CD14-positive monocyte (primary cell): Measurements from ENCODE around the gene FGFRL1. TPM values are rescaled to one million over a fixed set of nuclear protein-coding genes. Genes with fewer than 3 reads are reported as not detected.

Source experiments
- DNase-seq, 3 donors: peaks; one replicate each; pipeline ENCODE4 v3.0.0-alpha.2; 2011 to 2022
- H2AFZ ChIP-seq: 2 replicates; pipeline ENCODE4 v1.6.0; 2012; ENCODE audit warnings: mild to moderate bottlenecking, low read depth, low read length, inconsistent platforms; ENCODE audit not compliant: insufficient read depth, poor library complexity, severe bottlenecking
- H3K27ac ChIP-seq, 2 donors: 1 replicate in 1 of 2; 2 replicates in 1 of 2; pipeline ENCODE4 v1.5.1; 2012 to 2013; ENCODE audit warnings: low read length in 2 of 2, control low read depth in 1 of 2, inconsistent platforms in 1 of 2, low read depth in 1 of 2, mild to moderate bottlenecking in 1 of 2
- H3K27me3 ChIP-seq, 2 donors: one replicate each; pipeline versions ENCODE4 v1.6.0 to v1.6.1; 2011 to 2013; ENCODE audit warnings: low read length in 2 of 2; ENCODE audit not compliant: control insufficient read depth in 2 of 2, insufficient read depth in 2 of 2
- H3K36me3 ChIP-seq, 2 donors: replicated peaks in 1 of 2; 1 replicate in 1 of 2; 2 replicates in 1 of 2; pipeline versions ENCODE4 v1.5.1 to v1.6.1; 2012 to 2013; ENCODE audit warnings: low read length in 2 of 2, control low read depth in 1 of 2, inconsistent platforms in 1 of 2, mild to moderate bottlenecking in 1 of 2; ENCODE audit not compliant: insufficient read depth in 2 of 2, control insufficient read depth in 1 of 2
- H3K4me1 ChIP-seq, 2 donors: 1 replicate in 1 of 2; 2 replicates in 1 of 2; pipeline versions ENCODE4 v1.5.1 to v1.6.1; 2012 to 2013; ENCODE audit warnings: low read length in 2 of 2, control low read depth in 1 of 2, inconsistent platforms in 1 of 2, mild to moderate bottlenecking in 1 of 2, moderate library complexity in 1 of 2; ENCODE audit not compliant: insufficient read depth in 2 of 2, control insufficient read depth in 1 of 2
- H3K4me2 ChIP-seq: replicated peaks from 2 replicates; pipeline ENCODE3; 2012; ENCODE audit warnings: low read length, moderate library complexity, mild to moderate bottlenecking; ENCODE audit not compliant: poor library complexity, severe bottlenecking; ENCODE audit errors: extremely low read depth
- H3K4me3 ChIP-seq, 3 experiments: fragments of 200-600 bp in 1 of 3; sonication (generic) in 1 of 3; replicated peaks in 1 of 3; 1 replicate in 2 of 3; 2 replicates in 1 of 3; pipeline ENCODE4 v1.5.1; 2011 to 2013; ENCODE audit warnings: low read length in 3 of 3, mild to moderate bottlenecking in 3 of 3, control low read depth in 2 of 3, low read depth in 2 of 3, inconsistent platforms in 1 of 3, moderate library complexity in 1 of 3
- H3K79me2 ChIP-seq: 2 replicates; pipeline ENCODE4 v1.6.0; 2012; ENCODE audit warnings: mild to moderate bottlenecking, control low read depth, inconsistent platforms, low read length, moderate library complexity; ENCODE audit not compliant: insufficient read depth
- H3K9ac ChIP-seq: 2 replicates; pipeline ENCODE4 v1.6.0; 2017; ENCODE audit warnings: low read length, mild to moderate bottlenecking; ENCODE audit not compliant: insufficient read depth, poor library complexity, severe bottlenecking
- H3K9me3 ChIP-seq, 2 donors: replicated peaks in 1 of 2; 1 replicate in 1 of 2; 2 replicates in 1 of 2; pipeline versions ENCODE4 v1.5.1 to v1.6.1; 2012 to 2013; ENCODE audit warnings: low read length in 2 of 2, control low read depth in 1 of 2; ENCODE audit not compliant: control insufficient read depth in 1 of 2, insufficient read depth in 1 of 2
- H4K20me1 ChIP-seq: 2 replicates; pipeline ENCODE4 v1.6.0; 2012; ENCODE audit warnings: mild to moderate bottlenecking, low read length, control low read depth, moderate library complexity; ENCODE audit not compliant: insufficient read depth
- H3K27ac Mint-ChIP-seq, 7 donors: one replicate each; pipeline ENCODE4 v1.8.0; 2020; ENCODE audit warnings: mild to moderate bottlenecking in 7 of 7, mixed read lengths in 7 of 7, moderate library complexity in 6 of 7, inconsistent platforms in 2 of 7
- H3K27me3 Mint-ChIP-seq, 3 donors: one replicate each; pipeline ENCODE4 v1.8.0; 2021 to 2022; ENCODE audit warnings: low read depth in 3 of 3, mild to moderate bottlenecking in 3 of 3, mixed read lengths in 3 of 3, moderate library complexity in 3 of 3, inconsistent platforms in 1 of 3
- H3K36me3 Mint-ChIP-seq, 2 donors: one replicate each; pipeline ENCODE4 v1.8.0; 2020; ENCODE audit warnings: mixed read lengths in 2 of 2, inconsistent platforms in 1 of 2, mild to moderate bottlenecking in 1 of 2
- H3K4me1 Mint-ChIP-seq: one replicate; pipeline ENCODE4 v1.8.0; 2020; ENCODE audit warnings: mild to moderate bottlenecking, mixed read lengths
- H3K4me3 Mint-ChIP-seq, 2 donors: one replicate each; pipeline ENCODE4 v1.8.0; 2020; ENCODE audit warnings: mild to moderate bottlenecking in 2 of 2, mixed read lengths in 2 of 2, moderate library complexity in 1 of 2
- H3K9me3 Mint-ChIP-seq, 7 donors: one replicate each; pipeline ENCODE4 v1.8.0; 2020 to 2022; ENCODE audit warnings: mixed read lengths in 7 of 7, mild to moderate bottlenecking in 6 of 7, moderate library complexity in 6 of 7, inconsistent platforms in 2 of 7
- WGBS: methylation state at CpG from one replicate; pipeline ENCODE4 v1.1.5; 2013; ENCODE audit warnings: missing lambda C conversion rate; ENCODE audit not compliant: insufficient coverage; 5-methylcytosine and 5-hydroxymethylcytosine counted together
- intact Hi-C, 2 donors: fragments of 100-400 bp; cut with micrococcal nuclease; formaldehyde crosslinking; loops; one replicate each; pipeline versions ENCODE4 v1.15.0 to v1.15.1; 2023
- polyA plus RNA-seq, 3 donors: library from polyadenylated mRNA; depleted of rRNA in 1 of 3; unstranded in 2 of 3; stranded (reverse) in 1 of 3; fragments of 300-500 nt in 2 of 3; fragments of >200 nt in 1 of 3; fragmentation: Illumina TruSeq in 2 of 3; gene quantifications; 1 replicate in 2 of 3; 2 replicates in 1 of 3; pipeline ENCODE4 v1.2.3, GENCODE V29; 2012 to 2021
- TF ChIP-seq, protein P1 (sequence below): fragments of 200-600 bp; IDR thresholded peaks from one replicate; pipeline ENCODE4 v1.8.0; 2022; ENCODE audit warnings: antibody characterized with exemption, mild to moderate bottlenecking

FGFRL1 gene
- polyA plus RNA-seq, 3 donors: 0.17 to 77.7 (median 0.28) TPM

DNA sequence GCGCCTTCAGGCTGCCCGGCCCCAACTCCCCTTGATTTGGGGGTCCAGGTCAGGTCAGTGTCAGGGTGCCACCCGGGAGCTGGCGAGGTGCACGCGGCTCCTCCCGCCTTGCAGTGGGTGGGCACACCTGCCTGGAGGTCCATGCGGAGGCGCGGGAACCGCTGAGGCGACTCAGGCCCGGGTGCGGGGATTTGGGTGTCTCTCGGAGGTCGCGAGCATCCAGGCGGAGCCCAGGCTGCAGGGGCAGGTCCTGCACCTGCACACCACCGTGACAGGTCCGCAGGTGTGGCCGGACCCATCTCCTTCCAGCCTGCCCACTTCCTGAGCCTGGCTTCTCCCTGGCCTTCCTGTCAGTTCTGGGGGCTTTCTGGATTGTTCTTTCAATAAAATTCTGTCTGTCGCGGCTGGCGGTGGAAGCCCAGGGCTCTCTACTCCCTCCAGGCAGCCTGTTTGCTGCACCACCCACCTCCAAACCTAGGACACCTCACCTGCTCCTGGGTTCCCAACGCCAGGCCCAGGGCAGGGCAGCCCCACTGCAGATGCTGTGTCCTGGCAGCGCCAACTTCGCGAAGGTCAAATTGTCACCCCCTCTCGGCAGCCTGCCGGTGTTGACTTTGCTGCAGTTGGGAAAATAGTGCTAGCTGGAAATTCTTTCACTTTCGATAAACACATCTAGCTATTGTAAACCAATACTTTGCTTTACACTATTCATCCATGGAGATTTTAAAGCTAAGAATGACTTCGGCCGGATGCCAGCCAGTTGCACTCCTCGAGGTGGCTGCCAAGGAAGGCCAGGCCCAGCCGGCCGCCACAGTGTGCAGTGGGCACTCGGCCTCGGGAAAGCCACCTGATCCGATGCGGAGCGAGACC is 35.9 kb downstream of the FGFRL1 start:
- Histone ChIP-seq H3K9me3 (peaks cover 9 to 28% of the 10 kb centered on the region in 2 donors), H3K27me3 (peaks cover 0 to 16% of the 10 kb centered on the region in 2 donors), H3K9ac (no peak overlapping the region), H3K4me2 (no peak overlapping the region), H3K36me3 (no peaks in the 10 kb centered on the region), H2AFZ (no peak overlapping the region), H3K4me1 (peaks cover 17 to 31% of the 10 kb centered on the region in 2 donors), H3K4me3 (no peak overlapping the region), H3K27ac (no peak overlapping the region), H4K20me1 (no peaks in the 10 kb centered on the region), H3K79me2 (no peaks in the 10 kb centered on the region)
- TF ChIP-seq, protein P1, sequence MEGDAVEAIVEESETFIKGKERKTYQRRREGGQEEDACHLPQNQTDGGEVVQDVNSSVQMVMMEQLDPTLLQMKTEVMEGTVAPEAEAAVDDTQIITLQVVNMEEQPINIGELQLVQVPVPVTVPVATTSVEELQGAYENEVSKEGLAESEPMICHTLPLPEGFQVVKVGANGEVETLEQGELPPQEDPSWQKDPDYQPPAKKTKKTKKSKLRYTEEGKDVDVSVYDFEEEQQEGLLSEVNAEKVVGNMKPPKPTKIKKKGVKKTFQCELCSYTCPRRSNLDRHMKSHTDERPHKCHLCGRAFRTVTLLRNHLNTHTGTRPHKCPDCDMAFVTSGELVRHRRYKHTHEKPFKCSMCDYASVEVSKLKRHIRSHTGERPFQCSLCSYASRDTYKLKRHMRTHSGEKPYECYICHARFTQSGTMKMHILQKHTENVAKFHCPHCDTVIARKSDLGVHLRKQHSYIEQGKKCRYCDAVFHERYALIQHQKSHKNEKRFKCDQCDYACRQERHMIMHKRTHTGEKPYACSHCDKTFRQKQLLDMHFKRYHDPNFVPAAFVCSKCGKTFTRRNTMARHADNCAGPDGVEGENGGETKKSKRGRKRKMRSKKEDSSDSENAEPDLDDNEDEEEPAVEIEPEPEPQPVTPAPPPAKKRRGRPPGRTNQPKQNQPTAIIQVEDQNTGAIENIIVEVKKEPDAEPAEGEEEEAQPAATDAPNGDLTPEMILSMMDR: no peak
- H3K4me3 Mint-ChIP-seq: peak overlapping the region in 1 of 2 donors; percentile 72
- peak overlapping the region in 3 of 7 donors; percentile 40 to 58 (median 46) for H3K27ac Mint-ChIP-seq
- DNase-seq: no peak
- H3K36me3 Mint-ChIP-seq: peaks cover 0 to 7% of the 10 kb centered on the region in 2 donors
- 84% methylated on average over 36 of the region's 41 CpGs for WGBS
- H3K4me1 Mint-ChIP-seq: peaks cover 29% of the 10 kb centered on the region
- peaks cover 9 to 41% (median 26%) of the 10 kb centered on the region in 7 donors for H3K9me3 Mint-ChIP-seq
- peaks cover 8 to 55% (median 36%) of the 10 kb centered on the region in 3 donors for H3K27me3 Mint-ChIP-seq
- intact Hi-C loops: no loop called here

DNA sequence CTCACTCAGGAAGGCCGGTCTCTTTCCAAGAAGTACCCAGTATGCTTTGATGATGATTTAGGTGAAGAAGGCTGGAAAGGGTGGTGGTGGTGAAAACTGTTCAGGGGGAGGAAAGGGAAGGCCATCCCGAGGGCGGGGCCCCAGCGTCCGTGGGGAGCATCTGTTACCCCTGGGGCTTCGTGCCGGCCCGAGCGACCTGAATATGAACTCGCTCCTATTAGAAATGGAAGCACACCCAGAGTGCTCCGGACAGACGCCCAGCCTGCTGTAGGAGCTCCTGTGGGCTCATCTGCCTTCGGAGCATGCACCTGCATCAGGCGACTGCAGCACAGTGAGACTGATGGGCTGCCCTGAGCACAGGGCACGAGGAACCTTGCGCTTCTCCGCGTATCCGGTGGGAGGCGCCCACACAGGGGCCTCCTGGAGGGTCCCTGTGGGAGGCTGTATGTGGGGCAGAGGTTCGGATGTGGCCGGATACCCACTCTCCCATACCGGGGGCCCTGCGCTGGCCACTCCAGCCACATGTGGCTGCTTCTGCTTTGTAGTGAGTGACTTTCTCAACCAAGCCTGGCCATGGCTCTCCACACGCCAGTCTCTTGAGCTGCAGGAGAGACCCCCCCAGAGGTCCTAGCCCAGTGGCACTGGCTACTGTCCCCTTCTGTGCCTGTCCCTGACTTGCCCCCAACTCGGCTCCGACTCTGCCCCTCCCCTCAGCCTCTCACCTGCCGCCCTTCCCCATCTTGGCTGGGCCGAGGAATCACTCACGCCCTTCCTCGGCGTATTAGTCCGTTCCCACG is 36.7 kb downstream of the FGFRL1 start:
- H3K27ac Mint-ChIP-seq: peak overlapping the region in 6 of 7 donors; percentile 42 to 89 (median 80)
- peaks cover 0 to 7% of the 10 kb centered on the region in 2 donors for H3K36me3 Mint-ChIP-seq
- no peak for DNase-seq
- H3K4me1 Mint-ChIP-seq: peaks cover 27% of the 10 kb centered on the region
- H3K9me3 ChIP-seq: peaks cover 9 to 28% of the 10 kb centered on the region in 2 donors
- H3K9me3 Mint-ChIP-seq: peaks cover 9 to 41% (median 26%) of the 10 kb centered on the region in 7 donors
- H3K4me3 ChIP-seq: no peak overlapping the region
- H3K36me3 ChIP-seq: no peaks in the 10 kb centered on the region
- H3K4me1 ChIP-seq: peaks cover 16 to 29% of the 10 kb centered on the region in 2 donors
- peak overlapping the region; percentile 21 for H3K9ac ChIP-seq
- peak overlapping the region; percentile 27 to 73 for H3K27ac ChIP-seq
- no peaks in the 10 kb centered on the region for H3K79me2 ChIP-seq
- H3K27me3 Mint-ChIP-seq: peaks cover 8 to 58% (median 41%) of the 10 kb centered on the region in 3 donors
- no peak overlapping the region for H3K4me2 ChIP-seq
- peaks cover 0 to 16% of the 10 kb centered on the region in 2 donors for H3K27me3 ChIP-seq
- intact Hi-C loops: no loop called here
- no peaks in the 10 kb centered on the region for H4K20me1 ChIP-seq
- H2AFZ ChIP-seq: no peak overlapping the region
- TF ChIP-seq, protein P1: no peak
- 92% methylated on average over 17 of the region's 34 CpGs for WGBS
- H3K4me3 Mint-ChIP-seq: no peak overlapping the region
